ENCODE results near the gene CCDC88A.
"Not testable (repeated sequence)": the region's sequence is repeated elsewhere in the genome, so short reads cannot be mapped to it uniquely, and the experiment has no call there.

Gene CCDC88A

DNA sequence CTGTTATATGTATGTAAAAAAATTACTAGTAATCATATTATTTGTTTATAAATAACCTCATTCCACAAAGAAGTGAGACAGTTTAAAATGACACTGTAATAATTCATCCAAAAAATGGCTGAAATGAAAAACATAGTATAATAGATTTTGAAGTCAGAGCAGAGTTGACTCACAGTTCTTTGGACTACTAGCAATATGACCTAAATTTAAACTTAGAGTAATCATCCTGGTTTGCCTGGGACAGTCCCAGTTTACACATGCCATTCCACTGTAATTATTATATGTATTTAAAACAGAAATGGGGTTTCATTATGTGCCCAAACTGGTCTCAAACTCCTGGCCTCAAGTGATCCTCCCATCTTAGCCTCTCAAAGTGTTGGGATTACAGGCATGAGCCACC, 48.3 kb downstream of the CCDC88A start:
- DNase-seq (ENCODE audit: low read depth) = no peak

DNA sequence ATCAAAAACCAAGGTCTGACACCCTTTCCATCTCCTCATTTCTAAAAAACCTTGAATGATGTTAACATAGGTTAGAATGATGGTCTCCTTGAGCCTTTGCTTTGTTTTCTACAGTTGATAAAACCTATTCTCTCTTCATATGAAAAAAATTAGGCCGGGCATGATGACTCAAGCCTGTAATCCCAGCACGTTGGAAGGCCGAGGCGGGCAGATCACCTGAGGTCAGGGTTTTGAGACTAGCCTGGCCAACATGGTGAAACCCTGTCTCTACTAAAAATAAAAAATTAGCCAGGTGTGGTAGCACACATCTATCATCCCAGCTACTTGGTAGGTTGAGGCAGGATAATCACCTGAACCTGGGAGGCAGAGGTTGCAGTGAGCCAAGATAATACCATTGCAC, 49.4 kb downstream of the CCDC88A start:
- no peak for DNase-seq (ENCODE audit: low read depth)

DNA sequence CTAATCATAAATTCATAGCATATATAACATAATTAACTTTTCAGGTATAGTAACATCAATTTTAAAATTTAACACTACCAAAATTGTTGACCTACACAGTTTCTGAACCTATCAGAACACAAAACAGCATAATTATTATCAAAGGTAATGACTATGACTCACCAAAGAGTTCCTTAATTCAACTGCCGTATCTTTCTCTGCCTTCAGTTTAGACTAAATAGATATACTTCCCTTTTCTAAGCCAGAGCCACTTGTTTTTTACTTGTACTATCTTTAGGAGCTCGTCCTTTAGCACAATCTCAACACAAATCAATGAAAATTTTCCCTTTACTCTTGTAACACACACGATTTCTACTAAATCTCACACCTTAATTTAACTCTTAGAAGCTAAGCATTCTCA, 54.4 kb downstream of the CCDC88A start:
- no peak for DNase-seq (ENCODE audit: low read depth)

DNA sequence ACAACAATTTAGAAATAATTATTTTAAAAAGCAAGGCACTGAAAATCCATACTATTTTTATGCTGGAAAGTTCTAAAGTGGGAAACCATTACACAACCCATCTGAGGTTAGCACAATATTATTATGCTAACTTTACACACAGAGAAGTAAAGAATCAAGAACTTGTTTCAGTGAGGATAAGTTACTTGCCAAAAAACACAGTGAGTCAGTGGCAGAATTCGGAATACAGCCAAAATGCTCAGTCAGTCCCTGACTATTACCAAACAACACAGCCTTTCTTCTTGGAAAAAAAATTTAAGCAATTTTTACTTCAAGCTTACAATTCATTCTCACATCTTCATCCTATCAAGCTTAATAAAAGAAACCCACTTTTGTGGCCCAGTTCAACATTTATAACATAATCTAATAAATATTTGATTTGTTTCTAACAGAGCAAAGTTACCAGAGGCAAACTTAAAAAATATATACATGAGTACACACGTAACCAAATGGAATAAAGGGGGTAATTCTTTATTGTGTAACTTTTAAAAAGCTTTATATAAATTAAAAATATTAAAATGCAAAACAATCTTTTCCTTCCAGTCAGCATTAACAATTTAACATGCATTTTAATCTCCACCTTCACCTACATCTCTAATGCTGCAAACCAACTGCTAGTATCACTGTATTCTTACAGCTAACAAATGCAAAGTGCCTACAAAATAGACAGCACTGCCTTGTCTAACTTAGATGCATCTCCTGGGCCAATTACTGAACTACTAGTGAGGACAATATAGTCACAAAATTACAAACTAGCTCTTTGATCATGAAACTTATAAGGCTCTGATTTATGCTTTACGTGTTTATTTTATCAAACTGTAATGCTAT, 55.2 kb downstream of the CCDC88A start:
- DNase-seq (ENCODE audit: low read depth) = no peak

DNA sequence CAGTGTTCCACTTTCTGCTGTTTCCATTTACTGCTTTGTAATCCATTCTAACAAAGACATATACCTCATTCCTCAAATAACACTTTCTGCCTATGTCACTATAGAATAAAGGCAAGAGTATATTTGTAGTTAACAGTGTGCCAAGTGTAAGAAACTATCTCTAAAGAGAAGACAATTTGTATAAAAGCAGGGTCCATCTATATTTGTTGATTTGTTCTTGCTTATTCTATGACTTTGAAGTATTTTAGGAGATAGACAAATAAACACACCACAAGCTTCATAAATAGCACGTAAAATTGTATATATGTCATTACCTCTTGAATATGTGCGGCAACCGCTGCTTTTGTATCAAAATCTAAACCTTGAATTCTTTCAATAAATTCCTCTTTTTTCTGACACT, 56.0 kb downstream of the CCDC88A start:
- DNase-seq (ENCODE audit: low read depth) = no peak

DNA sequence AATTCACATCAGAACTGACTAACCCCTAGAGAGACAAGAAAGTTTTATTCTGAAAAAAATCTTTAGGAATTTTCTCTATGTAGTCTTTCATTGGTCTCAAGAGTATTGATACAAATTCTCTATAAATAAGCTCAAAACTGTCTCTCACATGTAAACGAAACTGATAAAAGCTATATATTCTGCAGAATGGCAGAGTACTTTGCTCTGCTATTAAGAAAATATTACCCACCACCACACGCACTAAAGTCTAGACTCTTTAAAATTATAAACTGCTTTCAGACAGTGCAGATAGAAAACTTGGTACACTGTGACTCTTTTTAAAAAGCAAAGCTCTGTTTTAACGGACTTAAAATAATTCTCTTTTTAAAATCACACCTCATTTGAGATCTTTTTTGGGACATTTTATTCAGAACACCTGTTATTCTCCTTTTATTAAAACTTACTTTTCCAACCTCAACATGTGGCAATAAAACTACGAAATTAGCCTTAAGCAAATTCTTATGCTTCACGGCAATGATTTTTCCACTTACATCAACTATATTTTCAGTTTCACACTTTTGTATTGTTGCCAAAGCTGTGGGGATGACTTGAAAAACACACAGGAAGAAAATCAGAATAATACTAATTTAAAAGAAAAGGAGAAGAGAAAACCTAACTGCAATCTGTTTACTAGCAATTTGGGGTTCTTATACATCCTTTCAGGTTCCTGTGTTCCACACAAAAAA, 58.0 kb downstream of the CCDC88A start:
- no peak for DNase-seq (ENCODE audit: low read depth)

DNA sequence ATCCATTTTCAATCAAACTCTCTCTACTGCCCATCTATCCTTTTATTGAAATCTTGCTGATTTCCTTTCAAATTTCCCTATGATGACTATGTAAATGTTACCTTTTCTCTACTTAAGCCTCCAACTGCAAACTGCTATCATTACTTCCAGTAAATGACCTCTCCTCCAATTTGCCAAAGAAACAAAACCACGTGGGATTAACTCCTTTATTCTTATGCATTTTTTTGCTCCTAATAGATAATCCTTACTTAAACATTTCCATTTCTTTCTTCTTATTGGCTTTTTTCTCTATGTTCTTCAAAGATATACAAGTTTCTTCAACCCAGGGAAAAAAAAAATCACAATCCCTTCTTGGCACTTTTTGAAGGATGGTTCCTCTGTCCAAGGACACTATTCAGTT, 61.2 kb downstream of the CCDC88A start:
- DNase-seq (ENCODE audit: low read depth) = no peak

DNA sequence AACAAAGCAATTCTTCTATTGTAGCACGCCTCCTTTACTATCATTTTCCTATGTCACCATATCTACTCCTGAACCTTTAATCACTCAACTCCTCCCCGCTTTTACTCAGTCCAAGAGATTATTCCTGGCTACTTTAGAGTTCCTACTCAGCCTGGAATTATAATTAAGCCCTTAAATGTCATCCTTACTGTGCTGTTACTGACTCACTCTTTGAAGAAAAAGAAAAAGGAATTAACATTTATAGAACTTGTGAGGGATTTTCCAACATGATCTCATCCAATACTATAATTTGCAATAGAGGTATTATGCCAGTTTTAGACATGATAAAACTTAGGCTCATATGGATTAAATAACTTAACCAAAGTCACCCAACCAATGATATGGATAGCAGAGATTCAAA, 61.7 kb downstream of the CCDC88A start:
- DNase-seq (ENCODE audit: low read depth) = no peak

DNA sequence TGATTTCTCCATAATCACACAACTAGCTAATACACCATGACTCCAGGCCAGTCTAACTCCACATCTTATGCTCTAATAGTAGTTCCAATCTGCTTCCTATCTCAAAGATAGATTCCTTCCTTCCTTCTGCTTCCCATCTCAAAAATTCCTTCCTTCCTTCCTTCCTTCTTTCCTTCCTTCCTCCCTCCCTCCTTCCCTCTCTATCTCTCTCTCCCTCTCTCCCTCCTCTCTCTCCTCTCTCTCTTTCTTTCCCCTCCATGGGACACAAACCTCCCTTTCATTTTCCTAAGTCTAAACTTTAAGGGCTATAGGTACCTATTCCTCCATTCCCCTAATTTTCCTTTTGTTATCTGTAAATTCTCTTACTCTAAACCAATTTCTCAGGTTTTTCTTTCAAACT, 62.5 kb downstream of the CCDC88A start:
- DNase-seq (ENCODE audit: low read depth) = no peak

DNA sequence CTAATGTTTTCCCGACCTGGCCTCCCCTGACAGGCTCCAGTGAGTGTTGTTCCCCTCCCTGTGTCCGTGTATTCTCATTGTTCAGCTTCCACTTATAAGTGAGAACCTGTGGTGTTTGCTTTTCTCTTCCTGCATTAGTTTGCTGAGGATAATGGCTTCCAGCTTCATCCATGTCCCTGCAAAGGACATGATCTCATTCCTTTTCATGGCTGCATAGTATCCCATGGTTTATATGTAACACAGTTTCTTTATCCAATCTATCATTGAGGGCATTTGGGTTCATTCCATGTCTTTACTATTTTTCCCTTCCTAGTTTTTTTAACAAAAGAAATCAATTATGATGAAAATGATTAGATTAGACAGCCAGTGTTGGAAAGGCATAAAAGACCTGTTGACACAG, 63.5 kb downstream of the CCDC88A start:
- DNase-seq (ENCODE audit: low read depth) = not testable (repeated sequence)

DNA sequence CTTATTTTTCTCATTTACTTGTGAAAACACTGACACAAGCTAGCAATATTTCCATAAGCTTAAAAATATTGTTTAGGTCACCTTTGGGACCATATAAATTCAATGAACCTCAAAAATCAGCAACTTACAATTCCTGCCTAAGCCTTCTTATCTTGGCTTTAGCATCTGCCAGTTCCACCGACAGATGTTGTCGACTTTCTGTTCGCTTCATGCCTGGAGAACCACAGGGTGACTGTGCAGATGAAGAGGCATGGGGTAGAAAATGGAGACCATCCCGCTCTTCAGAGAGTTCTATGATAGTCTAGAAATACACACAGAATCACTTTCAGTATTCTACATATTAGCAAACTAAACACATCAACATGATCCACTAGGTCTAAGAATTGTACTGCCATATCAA, 64.2 kb downstream of the CCDC88A start:
- no peak for DNase-seq (ENCODE audit: low read depth)

DNA sequence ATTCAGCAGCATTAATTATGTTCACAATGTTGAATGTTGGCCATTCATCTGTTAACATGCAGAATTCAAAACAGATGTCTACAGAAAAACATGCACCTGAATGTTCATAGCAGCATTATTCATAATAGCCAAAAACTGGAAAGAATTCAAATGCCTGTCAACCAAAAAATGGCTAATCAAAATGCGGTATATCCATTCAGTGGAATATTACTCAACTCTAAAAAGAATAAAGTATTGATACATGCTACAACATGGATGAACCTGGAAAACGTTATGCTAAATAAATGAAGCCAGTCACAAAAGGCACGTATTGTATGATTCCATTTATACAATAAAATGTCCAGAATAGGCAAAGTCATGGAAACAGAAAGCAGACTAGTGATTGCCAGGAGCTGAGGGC, 68.0 kb downstream of the CCDC88A start:
- no peak for DNase-seq (ENCODE audit: low read depth)

DNA sequence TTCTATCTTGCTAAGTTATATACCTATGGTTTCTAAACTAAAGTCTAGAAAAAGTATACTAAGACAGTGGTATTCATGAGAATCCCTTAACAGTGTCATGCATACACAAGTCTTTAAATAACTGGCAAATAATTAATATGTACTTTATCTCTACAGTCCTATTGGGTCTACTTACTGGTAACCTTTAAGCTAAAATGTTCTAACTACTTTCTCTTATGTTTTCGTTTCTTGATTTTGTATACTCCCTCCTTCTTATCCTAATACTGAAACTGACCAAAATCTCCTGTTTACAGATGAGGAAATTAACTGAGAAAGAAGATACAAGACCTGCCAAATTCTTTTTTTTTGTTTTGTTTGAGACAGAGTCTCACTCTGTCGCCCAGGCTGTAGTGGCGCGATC, 74.6 kb downstream of the CCDC88A start:
- no peak for DNase-seq (ENCODE audit: low read depth)

DNA sequence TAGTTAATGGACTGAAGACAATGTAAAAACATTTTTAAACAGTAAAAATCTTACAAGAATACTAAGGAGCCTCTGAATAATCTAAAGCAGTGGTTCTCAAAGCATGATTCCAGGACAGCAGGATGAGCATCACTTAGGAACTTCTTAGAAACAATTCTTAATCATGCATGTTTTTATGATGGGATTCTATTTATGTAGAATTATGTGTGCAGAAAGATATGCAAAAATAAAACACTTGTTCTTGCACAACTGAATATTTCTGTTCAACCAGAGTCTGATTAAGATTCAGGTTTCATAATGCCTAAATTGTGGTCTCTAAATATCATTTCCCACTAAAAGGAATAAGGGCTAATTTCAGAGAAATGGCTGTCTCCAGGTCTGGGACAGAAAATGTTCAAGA, 81.4 kb downstream of the CCDC88A start:
- DNase-seq (ENCODE audit: low read depth) = no peak

DNA sequence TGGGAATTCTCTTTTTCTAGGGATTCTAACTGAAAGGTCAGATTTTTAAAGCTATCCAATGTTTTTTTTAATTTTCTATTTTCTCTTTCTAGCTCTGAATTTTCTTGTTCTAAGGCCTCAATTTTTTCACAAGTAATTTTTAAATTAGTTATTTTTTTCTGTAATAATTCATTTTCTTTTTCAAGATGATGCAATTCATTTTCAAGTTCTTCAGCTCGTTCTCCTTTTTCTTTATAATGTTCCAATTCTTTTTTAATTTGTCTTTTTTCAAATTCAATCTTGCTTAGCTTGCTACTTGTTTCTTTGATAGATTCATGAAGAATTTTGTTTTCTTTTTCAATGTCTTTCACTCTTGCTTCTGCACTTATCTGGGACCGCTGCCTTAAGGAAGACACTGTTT, 84.9 kb downstream of the CCDC88A start:
- DNase-seq (ENCODE audit: low read depth) = no peak

DNA sequence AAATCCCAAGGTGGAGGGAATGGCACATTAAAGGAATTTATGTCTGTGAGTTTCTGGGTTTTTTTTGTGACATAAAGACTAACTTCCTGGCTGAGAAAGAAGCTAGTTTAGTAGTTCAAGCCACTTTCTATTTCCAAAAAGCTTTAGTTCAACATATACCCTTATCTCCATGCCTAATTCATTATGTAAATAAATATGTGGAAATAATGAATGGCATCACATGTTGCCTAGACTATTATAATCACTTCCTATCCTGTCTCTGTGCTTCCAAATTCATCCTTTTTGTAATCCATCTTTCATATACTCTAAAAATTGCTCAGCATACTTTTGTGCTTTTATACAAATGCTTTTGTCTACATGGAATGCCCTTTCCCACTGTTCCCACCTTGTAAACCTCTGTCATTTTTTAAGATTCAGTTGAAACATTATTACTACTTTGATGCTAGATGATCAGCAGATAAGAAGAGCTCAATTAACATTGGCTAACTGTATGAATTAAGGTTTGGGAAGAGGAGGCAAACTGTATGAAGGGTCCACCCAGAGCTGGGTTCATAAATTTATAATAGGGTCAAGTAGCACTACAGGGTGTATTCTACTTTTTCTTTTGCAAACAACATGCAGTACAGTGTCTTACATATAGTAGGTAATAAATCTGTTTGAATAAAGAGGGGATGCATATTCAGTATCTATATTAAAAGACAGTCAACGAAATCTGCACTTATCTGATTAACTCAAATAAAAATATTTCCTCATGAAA, 88.9 kb downstream of the CCDC88A start:
- DNase-seq (ENCODE audit: low read depth) = no peak

DNA sequence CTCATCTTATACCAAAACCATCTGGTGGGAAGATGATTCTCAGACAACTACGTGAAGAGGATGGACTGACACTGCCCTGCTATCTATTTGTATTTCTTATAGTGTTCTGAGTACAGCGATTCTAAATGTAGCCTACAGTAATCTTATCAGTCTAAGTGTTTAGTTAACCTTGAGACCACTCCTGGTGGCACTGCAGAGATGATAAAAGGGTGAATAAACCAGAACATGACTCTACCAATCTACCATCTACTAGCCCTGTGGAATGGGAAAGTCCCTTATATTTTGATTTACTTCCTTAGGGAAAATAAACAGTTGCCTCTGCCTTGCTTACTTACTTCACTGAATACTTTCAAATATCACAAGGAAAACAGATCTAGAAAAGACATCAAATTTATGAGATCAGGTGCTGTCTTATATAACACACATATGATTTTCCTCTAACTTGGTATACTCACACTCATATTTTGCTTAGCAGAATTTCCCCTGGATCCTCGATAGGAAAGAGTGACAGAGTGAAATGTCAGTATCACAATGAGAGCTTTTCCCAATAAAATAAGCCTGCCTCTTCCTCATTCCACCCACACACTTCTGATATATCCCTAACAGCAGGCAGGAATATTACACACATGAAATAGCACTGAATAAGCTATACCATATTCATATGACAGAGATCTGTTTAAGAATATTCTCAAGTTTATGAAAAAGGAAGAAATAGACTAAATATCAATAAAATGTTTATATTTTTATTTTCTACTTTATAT, 92.0 kb downstream of the CCDC88A start:
- DNase-seq (ENCODE audit: low read depth) = no peak

DNA sequence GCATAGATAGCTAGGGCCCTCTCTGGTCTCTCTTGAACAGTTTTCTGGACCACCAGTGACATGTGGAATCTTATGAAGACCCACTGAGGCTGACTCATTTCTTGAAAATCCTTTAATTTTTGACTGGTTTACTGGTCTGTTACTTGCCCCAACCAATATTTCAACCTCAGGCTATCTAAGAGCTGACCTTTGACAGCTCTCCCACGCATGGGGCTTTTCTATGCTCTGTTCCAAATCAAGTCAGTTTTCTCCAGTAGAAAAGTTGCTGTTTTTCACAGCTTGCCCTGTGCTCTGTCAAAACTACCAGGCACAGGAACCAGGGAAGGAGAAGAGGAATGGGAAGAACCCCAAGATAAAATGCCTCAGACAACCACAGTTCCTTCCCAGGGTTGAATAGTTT, 104.7 kb downstream of the CCDC88A start:
- no peak for DNase-seq (ENCODE audit: low read depth)

DNA sequence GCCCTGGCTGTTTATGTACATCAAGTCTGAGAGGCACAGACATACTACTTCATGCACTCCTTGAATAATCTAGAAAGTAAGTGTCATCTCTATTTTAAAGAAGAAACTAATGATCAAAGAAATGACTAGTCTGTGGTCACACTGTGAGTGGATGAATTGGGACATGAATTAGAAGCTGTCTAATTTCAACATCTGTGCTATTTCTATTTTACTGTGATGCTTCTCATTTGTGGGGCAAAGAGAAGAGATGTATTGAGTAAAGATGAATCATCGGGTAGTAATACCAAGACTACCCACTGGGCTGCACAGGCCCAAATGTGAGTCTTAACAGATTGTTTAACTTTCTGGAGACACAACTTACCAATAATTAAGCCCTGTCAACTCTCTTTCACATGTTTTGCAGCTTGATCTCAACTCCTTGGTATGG, 108.2 kb downstream of the CCDC88A start:
- DNase-seq (ENCODE audit: low read depth) = no peak

DNA sequence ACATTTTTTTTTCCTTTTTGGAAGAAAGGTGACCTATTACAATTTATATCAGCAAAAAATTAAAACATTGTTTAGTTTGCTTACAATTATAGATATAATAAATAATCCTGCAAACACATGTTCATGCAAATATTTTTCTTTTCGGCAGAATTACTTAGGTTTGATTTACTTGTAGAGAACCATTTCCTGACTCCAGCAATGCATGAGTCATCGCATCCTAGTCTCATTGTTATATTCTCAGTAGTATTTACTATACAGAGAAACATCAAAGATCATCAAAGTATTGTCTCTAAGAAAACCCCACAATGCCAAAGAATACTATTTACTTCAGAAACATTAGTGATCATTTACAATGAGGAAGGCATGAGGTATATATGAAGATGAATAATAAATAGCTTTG, 110.2 kb downstream of the CCDC88A start:
- DNase-seq (ENCODE audit: low read depth) = no peak

DNA sequence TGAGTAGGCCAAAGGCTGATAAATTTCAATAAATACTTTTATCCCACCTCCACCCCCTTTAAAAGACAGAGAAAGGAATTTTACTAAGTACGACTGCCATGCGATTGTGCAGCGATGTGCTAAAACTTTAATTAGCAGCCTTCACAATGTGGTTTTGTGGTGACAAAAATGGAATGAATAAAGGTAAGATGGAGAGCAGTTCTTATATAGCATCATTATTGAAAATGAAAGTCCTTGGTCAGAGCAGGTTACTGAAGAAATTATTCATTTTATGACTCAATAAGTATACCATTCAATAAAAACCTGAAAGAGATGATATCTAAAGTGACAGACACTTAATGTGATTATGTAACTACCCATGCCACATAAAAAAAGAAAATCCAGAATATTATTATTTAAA, 117.4 kb downstream of the CCDC88A start:
- DNase-seq (ENCODE audit: low read depth) = no peak

DNA sequence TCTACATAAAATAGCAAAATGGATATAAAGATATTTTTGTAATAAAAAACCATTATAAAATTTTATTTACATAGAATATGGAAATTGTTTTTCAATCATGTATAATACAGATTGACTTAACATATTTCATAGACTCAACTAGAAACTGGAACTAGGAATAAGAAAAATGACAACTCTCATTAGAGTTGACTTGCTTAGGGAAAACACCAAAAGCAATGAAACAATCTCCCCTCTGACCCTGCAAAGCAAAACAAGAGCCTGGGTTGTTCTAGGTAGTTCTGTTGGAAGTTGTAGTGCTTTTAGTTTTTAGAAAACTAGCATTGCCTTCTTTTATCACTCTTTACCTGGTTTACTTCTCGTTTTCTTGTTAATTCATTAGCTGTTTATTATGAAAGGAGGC, 118.4 kb downstream of the CCDC88A start:
- no peak for DNase-seq (ENCODE audit: low read depth)

All from activated T-helper 9 cell treated with anti-CD3 and anti-CD28 coated beads, Interleukin-2, amount 50 U/mL, for 16 hours (primary cell).